KOPT-K1 (cell line): ENCODE measurements around the gene HSPA12B.

Experiments
- H3K27ac ChIP-seq: fragments of 200-600 bp; sonication (generic); 2 replicates; pipeline ENCODE4 v1.5.1; 2016; ENCODE audit warnings: antibody characterized with exemption, mild to moderate bottlenecking, low read depth, low read length; ENCODE audit not compliant: poor library complexity, severe bottlenecking
- H3K36me3 ChIP-seq: fragments of 200-600 bp; sonication (generic); 2 replicates; pipeline ENCODE4 v1.5.1; 2017; ENCODE audit warnings: antibody characterized with exemption, mild to moderate bottlenecking, low read length, moderate library complexity; ENCODE audit not compliant: insufficient read depth
- H3K9me3 ChIP-seq: fragments of 200-600 bp; sonication (generic); 2 replicates; pipeline ENCODE4 v1.5.1; 2017; ENCODE audit warnings: antibody characterized with exemption, low read length, mild to moderate bottlenecking; ENCODE audit not compliant: insufficient read depth, poor library complexity, severe bottlenecking

HSPA12B gene

GRCh38 chr20:3712279-3712873 is 20.1 kb upstream of the HSPA12B start, which contains the start of gene SIGLEC1:
Gene SIGLEC1 (minus strand): TSS chr20:3712600. CDS start chr20:3707128, 5,472 bp downstream.
- Histone ChIP-seq H3K36me3 (no peaks in the 10 kb centered on the region), H3K9me3 (no peaks in the 10 kb centered on the region), H3K27ac (no peak within 1 kb of the TSS)

GRCh38 chr20:3714092-3714491 is 18.4 kb upstream of the HSPA12B start:
- Histone ChIP-seq H3K9me3 (no peaks in the 10 kb centered on the region), H3K27ac (no peak overlapping the region), H3K36me3 (no peaks in the 10 kb centered on the region)

GRCh38 chr20:3716195-3716834 is 16.2 kb upstream of the HSPA12B start:
- Histone ChIP-seq H3K36me3 (no peaks in the 10 kb centered on the region), H3K27ac (no peak overlapping the region), H3K9me3 (no peaks in the 10 kb centered on the region)

GRCh38 chr20:3719046-3719445 is 13.4 kb upstream of the HSPA12B start:
- Histone ChIP-seq H3K9me3 (no peaks in the 10 kb centered on the region), H3K27ac (no peak overlapping the region), H3K36me3 (no peaks in the 10 kb centered on the region)

- Histone ChIP-seq H3K36me3 (no peaks in the 10 kb centered on the region), H3K9me3 (no peaks in the 10 kb centered on the region), H3K27ac (no peak overlapping the region)
These were observed 12.4 kb upstream of the HSPA12B start for GRCh38 chr20:3720068-3720467.

- H3K36me3 ChIP-seq = no peaks in the 10 kb centered on the region
- H3K27ac ChIP-seq = no peak overlapping the region
- no peaks in the 10 kb centered on the region for H3K9me3 ChIP-seq
These were observed 11.9 kb upstream of the HSPA12B start for GRCh38 chr20:3720626-3721025.

- H3K36me3 ChIP-seq = no peaks in the 10 kb centered on the region
- H3K9me3 ChIP-seq = no peaks in the 10 kb centered on the region
- H3K27ac ChIP-seq = no peak overlapping the region
These were observed 10.6 kb upstream of the HSPA12B start for GRCh38 chr20:3721912-3722311.

GRCh38 chr20:3723284-3723683 is 9.2 kb upstream of the HSPA12B start:
- Histone ChIP-seq H3K27ac (no peak overlapping the region), H3K9me3 (no peaks in the 10 kb centered on the region), H3K36me3 (no peaks in the 10 kb centered on the region)

GRCh38 chr20:3724356-3724755 is 8.1 kb upstream of the HSPA12B start:
- H3K27ac ChIP-seq = no peak overlapping the region
- H3K9me3 ChIP-seq = no peaks in the 10 kb centered on the region
- H3K36me3 ChIP-seq = no peaks in the 10 kb centered on the region

GRCh38 chr20:3727401-3728021 is 5.0 kb upstream of the HSPA12B start:
- Histone ChIP-seq H3K9me3 (no peaks in the 10 kb centered on the region), H3K27ac (no peak overlapping the region), H3K36me3 (no peaks in the 10 kb centered on the region)

- no peak overlapping the region for H3K27ac ChIP-seq
- no peaks in the 10 kb centered on the region for H3K36me3 ChIP-seq
- H3K9me3 ChIP-seq = no peaks in the 10 kb centered on the region
These were observed 4.1 kb upstream of the HSPA12B start for GRCh38 chr20:3728354-3728753.

GRCh38 chr20:3728876-3729275 is 3.6 kb upstream of the HSPA12B start:
- no peaks in the 10 kb centered on the region for H3K9me3 ChIP-seq

GRCh38 chr20:3729378-3729777 is 3.1 kb upstream of the HSPA12B start:
- H3K9me3 ChIP-seq = no peaks in the 10 kb centered on the region
- H3K27ac ChIP-seq = no peak overlapping the region
- H3K36me3 ChIP-seq = no peaks in the 10 kb centered on the region

More at GRCh38 chr20:3728876-3729275, 3.6 kb upstream of the HSPA12B start:
- H3K27ac ChIP-seq = no peak overlapping the region
- H3K36me3 ChIP-seq = no peaks in the 10 kb centered on the region

- Histone ChIP-seq H3K9me3 (no peaks in the 10 kb centered on the region), H3K27ac (no peak overlapping the region), H3K36me3 (no peaks in the 10 kb centered on the region)
These were observed 2.5 kb upstream of the HSPA12B start for GRCh38 chr20:3729811-3730540.
